Medulla oblongata (tissue), 1 donor: ENCODE measurements around the gene DENND2A.
"Not testable (repeated sequence)": the region's sequence is repeated elsewhere in the genome, so short reads cannot be mapped to it uniquely, and the experiment has no call there.

Experiments used
- DNase-seq: peaks from one replicate; pipeline ENCODE4 v3.0.0-alpha.2; 2015; ENCODE audit errors: extremely low spot score

Gene DENND2A

GRCh38 chr7:140640727-140641523 is at the start of gene DENND2A:
TSS of gene DENND2A (minus strand) at chr7:140640813. CDS start at chr7:140602397, 38,416 bp downstream.
- DNase-seq = peak; percentile 78

- no peak for DNase-seq
These were observed 48.9 kb upstream of the DENND2A start for GRCh38 chr7:140689199-140690152.

- no peak for DNase-seq
These were observed 47.7 kb upstream of the DENND2A start for GRCh38 chr7:140688341-140688740.

GRCh38 chr7:140686921-140687320 is 46.3 kb upstream of the DENND2A start:
- DNase-seq = no peak

GRCh38 chr7:140685407-140686087 is 44.9 kb upstream of the DENND2A start:
- DNase-seq = no peak

- no peak for DNase-seq
These were observed 43.7 kb upstream of the DENND2A start for GRCh38 chr7:140684066-140684950.

GRCh38 chr7:140683657-140684056 is 43.0 kb upstream of the DENND2A start:
- peak; percentile 63 for DNase-seq

- DNase-seq = no peak
These were observed 41.2 kb upstream of the DENND2A start for GRCh38 chr7:140681766-140682165.

- DNase-seq = no peak
These were observed 40.3 kb upstream of the DENND2A start for GRCh38 chr7:140680886-140681285.

- DNase-seq = no peak
These were observed 38.6 kb upstream of the DENND2A start for GRCh38 chr7:140679186-140679585.

GRCh38 chr7:140678816-140679130 is 38.2 kb upstream of the DENND2A start:
- no peak for DNase-seq

- no peak for DNase-seq
These were observed 37.6 kb upstream of the DENND2A start for GRCh38 chr7:140678081-140678815.

GRCh38 chr7:140677496-140677895 is 36.9 kb upstream of the DENND2A start:
- no peak for DNase-seq

GRCh38 chr7:140676956-140677355 is 36.3 kb upstream of the DENND2A start:
- not testable (repeated sequence) for DNase-seq

- DNase-seq = peak; percentile 74
These were observed 35.7 kb upstream of the DENND2A start for GRCh38 chr7:140676306-140676705.

- DNase-seq = no peak
These were observed 35.1 kb upstream of the DENND2A start for GRCh38 chr7:140675726-140676125.

GRCh38 chr7:140674899-140675701 is 34.5 kb upstream of the DENND2A start:
- DNase-seq = peak; percentile 91

- no peak for DNase-seq
These were observed 33.8 kb upstream of the DENND2A start for GRCh38 chr7:140674356-140674800.

- no peak for DNase-seq
These were observed 33.2 kb upstream of the DENND2A start for GRCh38 chr7:140673774-140674155.
